Esophagus squamous epithelium (tissue), 4 donors: ENCODE results near the gene COX17.

Source experiments
- CTCF ChIP-seq, 6 experiments: fragments of 450-650 bp in 4 of 6; fragments of 200-600 bp in 2 of 6; sonication (generic) in 2 of 6; IDR thresholded peaks; one replicate each; pipeline ENCODE4 v1.5.1; 2016 to 2019; ENCODE audit warnings: antibody characterized with exemption in 6 of 6, mild to moderate bottlenecking in 4 of 6, moderate library complexity in 4 of 6
- POLR2A ChIP-seq, 4 donors: fragments of 450-650 bp; IDR thresholded peaks; one replicate each; pipeline ENCODE4 v1.6.1; 2017; ENCODE audit warnings: antibody characterized with exemption in 4 of 4, mild to moderate bottlenecking in 4 of 4, moderate library complexity in 3 of 4

GRCh38 chr3:119717520-119717919, 40.3 kb upstream of the COX17 start:
- TF ChIP-seq CTCF (IDR thresholded peaks at IDR 0.05) (no peak), POLR2A (IDR thresholded peaks at IDR 0.05) (no peak)
